ENCODE data around the gene TCF7L1.

TCF7L1 gene

GRCh38 chr2:85263591-85263990 lies 130.4 kb downstream of the TCF7L1 start:
- no peak for TF ChIP-seq CTCF (IDR thresholded peaks at IDR 0.05; ENCODE audit: borderline replicate concordance, insufficient read depth, low read depth, low read length)

GRCh38 chr2:85264471-85264870 lies 131.3 kb downstream of the TCF7L1 start:
- no peak for TF ChIP-seq CTCF (IDR thresholded peaks at IDR 0.05; ENCODE audit: borderline replicate concordance, insufficient read depth, low read depth, low read length)
- no peak overlapping the region for H3K4me3 ChIP-seq (ENCODE audit: low read depth, low read length)

More at GRCh38 chr2:85263591-85263990, 130.4 kb downstream of the TCF7L1 start:
- no peak overlapping the region for H3K4me3 ChIP-seq (ENCODE audit: low read depth, low read length)

GRCh38 chr2:85265304-85265703 lies 132.1 kb downstream of the TCF7L1 start:
- TF ChIP-seq CTCF (IDR thresholded peaks at IDR 0.05; ENCODE audit: borderline replicate concordance, insufficient read depth, low read depth, low read length): no peak
- no peak overlapping the region for H3K4me3 ChIP-seq (ENCODE audit: low read depth, low read length)

GRCh38 chr2:85266146-85267041 lies 133.2 kb downstream of the TCF7L1 start:
- H3K4me3 ChIP-seq (ENCODE audit: low read depth, low read length): no peak overlapping the region
- TF ChIP-seq CTCF (IDR thresholded peaks at IDR 0.05; ENCODE audit: borderline replicate concordance, insufficient read depth, low read depth, low read length): peak; percentile 88

- TF ChIP-seq CTCF (IDR thresholded peaks at IDR 0.05; ENCODE audit: borderline replicate concordance, insufficient read depth, low read depth, low read length): no peak
- H3K4me3 ChIP-seq (ENCODE audit: low read depth, low read length): no peak overlapping the region
Measured at GRCh38 chr2:85269959-85270358, 136.8 kb downstream of the TCF7L1 start.

- no peak for TF ChIP-seq CTCF (IDR thresholded peaks at IDR 0.05; ENCODE audit: borderline replicate concordance, insufficient read depth, low read depth, low read length)
- no peak overlapping the region for H3K4me3 ChIP-seq (ENCODE audit: low read depth, low read length)
Measured at GRCh38 chr2:85272357-85272756, 139.2 kb downstream of the TCF7L1 start.
